IPS-NIHi11 (cell line): ENCODE data around the gene PRMT7.

Source experiments
- DNase-seq: peaks from one replicate; pipeline ENCODE4 v3.0.0; 2012; ENCODE audit warnings: mixed read lengths, low spot score

The PRMT7 gene

DNA sequence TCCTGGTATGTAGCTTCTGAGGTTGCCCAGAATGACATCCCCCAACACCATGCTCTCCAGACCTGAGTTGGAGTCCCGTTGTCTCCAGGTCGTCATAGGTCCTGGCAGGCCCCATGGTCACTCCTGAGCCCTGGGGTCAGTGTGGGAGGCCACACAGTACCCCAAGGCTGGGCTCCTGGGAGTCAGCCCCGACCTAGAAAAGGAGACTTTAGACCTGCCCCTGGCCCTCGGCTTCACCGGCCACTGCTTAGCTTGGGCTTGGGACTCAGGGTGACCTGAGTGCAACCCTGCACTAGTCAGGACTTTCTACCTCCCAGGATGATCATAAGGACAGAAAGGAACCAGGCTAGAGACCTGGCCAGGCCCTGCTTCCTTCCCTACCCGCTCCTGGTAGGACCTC lies 65.8 kb downstream of the PRMT7 start:
- no peak for DNase-seq

GRCh38 chr16:68377221-68377620 lies 66.4 kb downstream of the PRMT7 start:
- no peak for DNase-seq

DNA sequence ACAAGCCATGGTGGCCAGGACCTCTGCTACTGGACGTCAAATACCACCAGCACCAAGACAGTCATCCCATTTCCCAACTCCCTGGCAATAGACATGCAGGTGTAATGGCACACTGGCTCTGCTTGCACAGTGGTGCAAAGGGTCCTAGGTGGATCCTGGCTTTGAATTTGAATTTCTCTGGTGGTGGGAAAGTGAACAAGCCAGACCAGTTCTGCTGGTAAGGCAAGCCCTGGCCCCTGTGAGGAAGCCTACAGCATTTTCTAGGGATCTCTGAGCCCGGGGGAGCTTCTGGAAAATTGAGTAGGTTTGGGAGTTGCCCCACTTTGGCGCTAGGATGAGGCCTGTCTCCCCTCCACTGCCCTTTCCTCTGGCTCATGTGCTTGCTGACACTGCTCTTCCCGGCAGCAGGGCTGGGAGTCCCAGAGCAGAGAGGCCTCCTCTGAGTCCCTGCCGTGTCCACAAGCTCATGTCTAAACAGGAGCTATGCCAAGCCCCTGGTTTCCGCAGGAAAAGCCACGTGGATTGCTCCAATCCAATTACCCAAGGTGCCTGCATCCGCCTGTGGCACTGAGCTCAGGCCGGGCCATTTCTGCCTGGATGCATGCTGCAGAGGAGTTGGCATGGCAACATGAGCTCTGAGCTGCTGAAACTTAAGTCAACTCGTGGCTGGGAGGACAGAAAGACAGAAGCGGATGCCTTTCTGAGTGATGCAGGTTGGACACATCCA lies 67.0 kb downstream of the PRMT7 start:
- DNase-seq: no peak

GRCh38 chr16:68378436-68379415 lies 67.9 kb downstream of the PRMT7 start:
- no peak for DNase-seq

DNA sequence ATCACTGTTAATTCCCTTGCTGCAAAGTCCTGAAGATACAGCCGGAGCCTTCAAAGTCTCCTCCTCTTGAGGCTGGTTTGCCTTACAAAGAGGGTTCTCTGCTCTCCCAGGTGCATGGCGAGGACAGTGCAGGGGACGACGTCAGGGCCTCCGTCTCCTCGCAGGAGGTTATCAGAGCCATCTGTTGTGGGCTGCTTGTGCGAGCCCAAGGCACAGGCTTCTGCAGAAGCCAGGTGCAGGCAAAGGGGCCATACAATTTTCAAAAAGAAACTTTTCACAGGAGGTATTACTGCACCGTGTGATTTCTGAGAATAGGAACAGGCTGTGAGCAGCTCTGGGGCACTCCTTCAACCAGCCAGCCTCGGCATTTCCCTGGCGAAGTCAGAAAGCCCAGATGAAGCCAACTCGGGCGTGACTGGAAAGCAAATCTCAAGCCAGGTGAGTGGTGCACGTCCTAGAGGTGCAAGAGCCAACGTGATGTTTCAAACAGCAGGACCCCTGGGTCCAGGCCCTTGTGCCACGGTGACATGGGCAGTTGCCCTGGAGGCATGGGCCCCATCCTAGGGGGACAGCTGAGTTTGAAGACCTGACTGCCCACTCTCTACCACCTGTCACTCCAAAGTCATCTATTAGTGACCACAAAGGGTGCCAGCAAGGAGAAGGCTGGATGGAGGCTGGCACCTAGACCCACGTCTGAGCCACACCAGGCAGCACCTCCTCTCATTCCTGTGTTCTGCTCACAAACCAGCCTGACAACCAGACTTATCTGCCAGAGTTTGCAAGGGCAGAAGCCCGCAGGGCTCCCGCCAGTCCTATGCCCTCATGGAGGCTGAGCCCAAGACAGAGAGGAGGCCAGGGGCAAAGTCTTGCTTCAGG lies 68.9 kb downstream of the PRMT7 start:
- no peak for DNase-seq

- DNase-seq: no peak
These were observed 69.5 kb downstream of the PRMT7 start for GRCh38 chr16:68380348-68380670.

GRCh38 chr16:68380676-68381362 lies 70.0 kb downstream of the PRMT7 start:
- DNase-seq: no peak

DNA sequence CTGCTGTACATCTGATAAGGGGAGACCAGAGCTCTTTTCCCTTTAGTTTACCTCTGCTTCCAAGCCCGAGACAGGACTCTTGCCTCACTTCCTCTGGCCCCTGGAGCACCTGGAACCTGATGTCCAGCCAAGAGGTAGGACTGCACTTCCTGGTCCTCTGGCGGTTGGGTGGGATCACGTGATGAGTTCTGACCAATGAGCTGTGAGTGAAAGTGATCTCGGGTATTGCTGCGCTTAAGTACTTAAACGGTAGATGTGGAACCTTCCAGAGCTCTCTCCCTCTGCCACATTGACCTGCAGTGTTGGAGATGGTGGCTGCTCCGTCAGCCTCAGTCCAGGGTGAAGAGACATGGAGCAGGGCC lies 70.5 kb downstream of the PRMT7 start:
- no peak for DNase-seq

DNA sequence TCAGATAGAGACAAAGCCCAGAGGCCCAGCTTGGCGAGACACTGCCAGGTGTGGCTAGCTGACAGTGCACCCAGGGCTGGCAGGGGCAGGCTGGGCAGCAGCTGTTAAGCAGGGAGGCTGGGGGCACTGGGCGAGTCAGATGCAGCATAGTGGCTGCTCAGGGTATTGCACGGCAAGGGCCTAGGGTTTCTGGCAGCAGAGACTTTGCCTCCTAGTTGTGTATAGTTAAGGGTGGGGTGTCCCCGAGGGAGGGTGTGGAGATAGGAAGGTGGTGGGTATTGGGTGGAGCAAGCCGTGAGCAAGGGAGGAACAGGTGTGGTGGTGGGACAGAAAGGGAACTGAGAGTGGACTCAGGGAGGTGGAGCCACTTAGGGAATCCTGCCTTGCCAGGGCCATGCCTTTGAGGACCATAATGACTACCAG lies 71.5 kb downstream of the PRMT7 start:
- peak; percentile 79 for DNase-seq

DNA sequence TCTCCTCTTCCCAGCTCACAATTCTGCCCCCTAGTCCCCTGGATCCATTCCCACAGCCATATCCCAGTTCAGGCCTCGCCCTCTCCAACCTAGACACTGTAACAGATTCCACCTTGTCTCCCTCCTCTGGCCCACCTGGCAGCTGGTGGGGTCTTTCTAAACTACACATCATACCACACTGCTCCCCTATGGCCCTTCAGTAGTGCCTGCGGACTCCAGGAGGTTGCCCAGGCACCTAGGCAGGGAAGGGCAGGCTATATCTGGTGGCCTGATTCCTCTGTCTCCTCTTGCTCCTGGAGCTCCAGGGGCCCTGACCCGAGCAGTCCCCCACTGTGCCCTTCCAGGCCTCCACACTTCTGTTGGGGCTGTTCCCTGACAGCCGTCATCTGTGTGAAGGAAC lies 73.0 kb downstream of the PRMT7 start:
- no peak for DNase-seq

- peak; percentile 62 for DNase-seq
These were observed 73.7 kb downstream of the PRMT7 start for GRCh38 chr16:68384288-68385161.

GRCh38 chr16:68385371-68385770 lies 74.6 kb downstream of the PRMT7 start:
- no peak for DNase-seq

DNA sequence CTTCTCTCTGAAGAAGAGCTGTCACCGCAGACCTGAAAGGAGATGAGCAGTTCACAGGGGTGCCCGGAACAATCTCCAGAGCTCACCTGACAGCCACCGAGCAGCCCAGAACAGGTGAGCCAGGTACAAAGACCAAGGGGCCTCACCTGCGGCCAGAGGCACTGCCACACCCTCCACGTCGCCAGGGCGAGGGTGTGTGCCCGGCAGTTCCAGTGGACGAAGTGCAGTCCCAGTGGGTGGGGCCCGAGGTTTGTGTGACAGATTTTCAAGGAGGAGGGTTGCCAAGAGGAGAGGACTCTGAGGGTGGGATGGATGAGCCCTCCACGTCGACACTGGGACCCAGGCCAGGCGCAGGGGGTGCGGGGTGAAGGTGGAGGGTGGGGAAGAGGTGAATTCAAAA lies 75.8 kb downstream of the PRMT7 start:
- no peak for DNase-seq

DNA sequence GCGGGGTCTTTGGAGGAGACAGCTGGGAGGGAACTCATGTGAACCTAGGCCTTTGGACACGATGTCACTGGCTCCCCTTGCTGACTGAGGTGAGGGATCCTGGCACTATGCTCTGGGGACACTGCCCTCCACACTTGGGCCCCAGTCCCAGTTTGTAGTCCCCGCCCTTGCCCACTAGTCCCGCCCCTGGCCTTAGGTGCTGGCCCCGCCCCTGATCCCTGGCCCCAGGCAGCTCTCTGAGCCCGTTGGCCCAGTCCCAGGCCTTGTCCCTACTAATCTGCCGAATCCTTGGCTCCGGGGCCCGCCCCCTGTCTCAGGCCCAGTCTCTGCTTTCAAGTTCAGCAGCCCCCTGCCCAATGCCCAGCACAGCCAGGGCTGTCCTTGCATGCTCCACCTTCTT lies 76.5 kb downstream of the PRMT7 start:
- peak; percentile 85 for DNase-seq

- no peak for DNase-seq
These were observed 77.3 kb downstream of the PRMT7 start for GRCh38 chr16:68388124-68388523.

DNA sequence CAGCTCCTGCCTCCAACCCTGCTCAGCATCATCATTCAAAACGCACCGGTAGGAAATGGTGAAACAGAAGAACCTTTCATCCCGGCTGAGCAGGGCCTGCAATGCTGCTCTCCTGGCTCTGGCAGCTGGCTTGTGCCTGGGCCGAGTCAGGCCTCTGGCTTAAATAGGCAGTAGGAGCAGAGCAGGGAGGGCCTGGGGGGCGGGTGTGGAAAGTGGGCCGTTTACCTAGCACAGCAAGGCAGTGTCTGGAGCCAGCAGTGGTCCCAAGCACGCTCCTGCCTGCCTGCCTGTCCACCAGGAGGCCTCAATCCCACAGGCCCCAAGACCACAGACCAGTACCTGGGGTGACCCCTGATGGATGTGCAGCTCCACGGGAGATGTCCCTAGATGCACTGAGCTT lies 78.2 kb downstream of the PRMT7 start:
- DNase-seq: no peak

DNA sequence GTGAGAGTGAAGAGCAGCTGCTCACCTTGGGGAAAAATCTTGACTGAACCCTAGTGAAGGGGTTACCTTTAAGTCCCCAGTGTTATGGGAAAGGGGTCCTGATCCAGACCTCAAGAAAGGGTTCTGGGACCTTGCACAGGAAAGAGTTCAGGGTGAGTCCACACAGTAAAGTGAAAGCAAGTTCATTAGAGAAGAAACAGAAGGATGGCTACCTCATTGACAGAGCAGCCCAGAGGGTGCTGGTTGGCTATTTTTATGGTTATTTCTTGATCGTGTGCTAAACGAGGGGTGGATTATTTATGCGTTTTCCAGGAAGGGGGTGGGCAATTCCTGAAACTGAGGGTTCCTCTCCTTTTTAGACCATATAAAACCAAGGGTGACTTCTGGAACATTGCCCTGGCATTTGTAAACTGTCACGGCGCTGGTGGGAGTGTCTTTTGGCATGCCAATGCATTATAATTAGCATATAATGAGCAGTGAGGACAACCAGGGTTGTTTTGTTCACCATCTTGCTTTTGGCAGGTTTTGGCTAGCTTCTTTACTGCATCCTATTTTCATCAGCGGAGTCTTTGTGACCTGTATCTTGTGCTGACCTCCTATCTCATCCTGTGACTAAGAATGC lies 79.0 kb downstream of the PRMT7 start:
- no peak for DNase-seq

- no peak for DNase-seq
These were observed 82.5 kb downstream of the PRMT7 start for GRCh38 chr16:68393333-68393732.

DNA sequence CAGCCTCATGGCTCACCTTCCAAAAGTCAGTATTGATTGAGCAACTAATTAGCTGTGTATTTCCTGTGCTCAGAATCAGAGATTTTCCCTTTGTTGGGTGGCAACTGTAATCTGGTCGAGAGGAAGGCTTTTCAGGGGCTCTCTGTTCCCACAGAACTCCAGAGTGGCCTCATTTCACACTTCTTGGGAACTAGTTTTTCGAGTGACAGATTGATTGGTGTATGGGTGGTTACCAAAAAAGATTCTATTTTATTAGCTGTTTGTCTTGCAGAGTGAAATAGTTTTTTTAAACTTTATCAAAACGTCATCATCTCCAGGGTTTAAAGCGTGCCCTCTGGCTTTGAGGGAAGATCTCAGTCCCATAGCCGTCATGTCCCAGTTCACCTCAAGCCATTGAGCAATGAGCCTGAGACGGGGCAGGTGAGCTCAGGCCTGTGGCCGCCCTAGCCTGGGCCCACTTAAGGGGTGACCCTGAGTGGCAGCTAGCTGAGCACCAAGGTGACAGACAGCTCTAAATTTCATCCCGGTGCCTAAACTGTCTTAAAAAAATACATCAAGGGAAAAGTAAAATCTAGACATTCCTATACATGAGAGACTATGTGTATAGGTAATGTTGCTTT lies 84.5 kb downstream of the PRMT7 start:
- DNase-seq: no peak

- DNase-seq: no peak
These were observed 85.0 kb downstream of the PRMT7 start for GRCh38 chr16:68395815-68396214.
